NCI-H2171 (cell line): ENCODE results near the gene CCNC.
A peak's percentile ranks its signal among the peaks of the same experiment; 100 is the strongest.

Source experiments
- DNase-seq: peaks from one replicate; lab custom pipeline; 2025; lab: John Stamatoyannopoulos, UW

The CCNC gene

GRCh38 chr6:99545442-99545841 is 23.0 kb downstream of the CCNC start:
- no peak for DNase-seq

GRCh38 chr6:99543968-99544367 is 24.5 kb downstream of the CCNC start:
- no peak for DNase-seq

- DNase-seq = no peak
Measured at GRCh38 chr6:99530627-99531026, 37.8 kb downstream of the CCNC start.

GRCh38 chr6:99522531-99522930 is 45.9 kb downstream of the CCNC start:
- DNase-seq = no peak

GRCh38 chr6:99521633-99522151 is 46.8 kb downstream of the CCNC start:
- no peak for DNase-seq

- DNase-seq = peak; percentile 72
Measured at GRCh38 chr6:99520855-99521632, 47.4 kb downstream of the CCNC start.

- no peak for DNase-seq
Measured at GRCh38 chr6:99519446-99519845, 49.0 kb downstream of the CCNC start.

GRCh38 chr6:99514089-99514488 is 54.4 kb downstream of the CCNC start:
- DNase-seq = no peak

- DNase-seq = no peak
Measured at GRCh38 chr6:99512033-99512432, 56.4 kb downstream of the CCNC start.

- DNase-seq = no peak
Measured at GRCh38 chr6:99507648-99508047, 60.8 kb downstream of the CCNC start.

GRCh38 chr6:99501762-99502161 is 66.7 kb downstream of the CCNC start:
- no peak for DNase-seq

GRCh38 chr6:99498421-99498820 is 70.0 kb downstream of the CCNC start:
- no peak for DNase-seq

- no peak for DNase-seq
Measured at GRCh38 chr6:99495466-99495865, 73.0 kb downstream of the CCNC start.
